Stimulated activated effector memory CD8-positive, alpha-beta T cell treated with anti-CD3 and anti-CD28 coated beads, Interleukin-12 subunit alpha, Interleukin-12 subunit beta, amount 100 ng/mL, for 72 hours (primary cell): ENCODE data around the gene VEZT.
"Not testable (repeated sequence)": the region's sequence is repeated elsewhere in the genome, so short reads cannot be mapped to it uniquely, and the experiment has no call there.

ENCODE experiments used
- ATAC-seq: fragments of 150-1000 bp; cut with Tn5 transposase; 2 replicates; pipeline ENCODE4 v1.10.0; 2021
- DNase-seq, 2 donors: peaks; one replicate each; pipeline ENCODE4 v3.0.0; 2021 to 2022; ENCODE audit warnings: low spot score in 2 of 2
- H3K27ac Mint-ChIP-seq: one replicate; pipeline ENCODE4 v1.8.0; 2022; ENCODE audit warnings: mild to moderate bottlenecking, mixed read lengths
- H3K36me3 Mint-ChIP-seq: one replicate; pipeline ENCODE4 v1.8.0; 2022; ENCODE audit warnings: mild to moderate bottlenecking, mixed read lengths
- H3K4me1 Mint-ChIP-seq: one replicate; pipeline ENCODE4 v1.8.0; 2022; ENCODE audit warnings: mixed read lengths
- H3K4me3 Mint-ChIP-seq: one replicate; pipeline ENCODE4 v1.8.0; 2022; ENCODE audit warnings: mild to moderate bottlenecking, mixed read lengths
- H3K9me3 Mint-ChIP-seq: one replicate; pipeline ENCODE4 v1.8.0; 2022; ENCODE audit warnings: mixed read lengths

Gene VEZT

GRCh38 chr12:95227818-95228356 is 10.3 kb downstream of the VEZT start:
- H3K27ac Mint-ChIP-seq, result no peak overlapping the region
- no peaks in the 10 kb centered on the region for H3K9me3 Mint-ChIP-seq
- DNase-seq (no peak), ATAC-seq (no peak)
- no peak overlapping the region for H3K4me3 Mint-ChIP-seq
- peaks cover 26% of the 10 kb centered on the region for H3K4me1 Mint-ChIP-seq
- H3K36me3 Mint-ChIP-seq, result peaks cover 24% of the 10 kb centered on the region

DNA sequence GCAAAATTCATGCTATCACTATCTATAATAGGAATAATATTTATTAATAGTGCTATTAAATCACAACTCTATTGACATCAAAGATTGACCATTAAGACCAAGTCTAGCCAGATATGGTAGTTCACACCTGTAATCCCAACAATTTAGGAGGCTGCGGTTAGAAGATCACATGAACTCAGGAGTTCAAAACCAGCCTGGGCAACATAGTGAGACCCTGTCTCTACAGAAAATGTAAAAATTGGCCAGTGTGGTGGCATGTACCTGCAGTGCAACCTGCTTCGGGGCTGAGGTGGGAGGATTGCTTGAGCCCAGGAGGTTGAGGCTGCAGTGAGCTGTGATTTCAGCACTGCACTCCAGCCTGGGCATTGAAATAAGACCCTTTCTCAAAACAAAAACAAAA is 11.0 kb downstream of the VEZT start:
- DNase-seq (no peak), ATAC-seq (no peak)
- Mint-ChIP-seq H3K9me3 (no peaks in the 10 kb centered on the region), H3K27ac (no peak overlapping the region), H3K36me3 (peaks cover 24% of the 10 kb centered on the region), H3K4me1 (peaks cover 26% of the 10 kb centered on the region), H3K4me3 (no peak overlapping the region)

- H3K4me1 Mint-ChIP-seq, result peaks cover 20% of the 10 kb centered on the region
- no peak for DNase-seq
Observed at GRCh38 chr12:95229636-95230035, 12.0 kb downstream of the VEZT start.

GRCh38 chr12:95230313-95230712 is 12.7 kb downstream of the VEZT start:
- DNase-seq, result no peak
- Mint-ChIP-seq H3K4me1 (peaks cover 14% of the 10 kb centered on the region), H3K4me3 (no peak overlapping the region), H3K27ac (no peak overlapping the region), H3K36me3 (peaks cover 23% of the 10 kb centered on the region), H3K9me3 (no peaks in the 10 kb centered on the region)
- ATAC-seq, result no peak

More at GRCh38 chr12:95229636-95230035, 12.0 kb downstream of the VEZT start:
- Mint-ChIP-seq H3K36me3 (peaks cover 28% of the 10 kb centered on the region), H3K4me3 (no peak overlapping the region), H3K9me3 (no peaks in the 10 kb centered on the region), H3K27ac (no peak overlapping the region)
- ATAC-seq, result no peak

- peaks cover 13% of the 10 kb centered on the region for H3K4me1 Mint-ChIP-seq
- no peak overlapping the region for H3K4me3 Mint-ChIP-seq
- ATAC-seq, result no peak
- H3K36me3 Mint-ChIP-seq, result peaks cover 14% of the 10 kb centered on the region
- H3K9me3 Mint-ChIP-seq, result no peaks in the 10 kb centered on the region
- no peak for DNase-seq
- no peak overlapping the region for H3K27ac Mint-ChIP-seq
Observed at GRCh38 chr12:95231190-95231589, 13.6 kb downstream of the VEZT start.

GRCh38 chr12:95234187-95234586 is 16.6 kb downstream of the VEZT start:
- not testable (repeated sequence) for H3K9me3 Mint-ChIP-seq, H3K4me1 Mint-ChIP-seq, ATAC-seq, DNase-seq, H3K4me3 Mint-ChIP-seq, H3K36me3 Mint-ChIP-seq, H3K27ac Mint-ChIP-seq

- ATAC-seq, H3K4me3 Mint-ChIP-seq, H3K27ac Mint-ChIP-seq, DNase-seq, H3K9me3 Mint-ChIP-seq: not testable (repeated sequence)
- Mint-ChIP-seq H3K4me1 (peaks cover 17% of the 10 kb centered on the region), H3K36me3 (peaks cover 13% of the 10 kb centered on the region)
Observed at GRCh38 chr12:95235621-95236020, 18.0 kb downstream of the VEZT start.

DNA sequence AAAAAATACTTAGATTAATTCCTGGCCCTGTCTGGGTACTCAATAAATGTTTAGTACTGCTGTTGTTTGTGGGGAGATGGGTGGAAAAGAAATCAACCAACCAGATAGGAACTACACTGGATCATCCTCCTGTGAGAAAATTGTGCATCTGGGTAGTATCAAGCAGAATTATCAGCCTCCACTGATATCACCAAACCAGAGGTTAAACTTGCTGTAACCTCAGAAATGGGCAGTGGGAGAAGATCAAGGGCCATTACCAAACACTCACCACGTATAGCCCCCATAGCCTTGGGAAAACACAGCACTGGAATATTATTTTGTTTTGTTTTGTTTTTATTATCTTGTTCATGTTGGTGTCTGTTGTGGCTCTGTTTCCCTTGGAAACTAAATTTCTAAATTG is 19.7 kb downstream of the VEZT start:
- Mint-ChIP-seq H3K9me3 (no peaks in the 10 kb centered on the region), H3K36me3 (peaks cover 30% of the 10 kb centered on the region), H3K27ac (no peak overlapping the region), H3K4me3 (no peak overlapping the region), H3K4me1 (peaks cover 15% of the 10 kb centered on the region)
- DNase-seq (no peak), ATAC-seq (no peak)

- H3K4me3 Mint-ChIP-seq, result no peak overlapping the region
- no peak for DNase-seq
- peaks cover 38% of the 10 kb centered on the region for H3K36me3 Mint-ChIP-seq
- no peaks in the 10 kb centered on the region for H3K9me3 Mint-ChIP-seq
- no peak overlapping the region for H3K27ac Mint-ChIP-seq
- ATAC-seq, result no peak
- H3K4me1 Mint-ChIP-seq, result peaks cover 11% of the 10 kb centered on the region
Observed at GRCh38 chr12:95238150-95238549, 20.5 kb downstream of the VEZT start.

DNA sequence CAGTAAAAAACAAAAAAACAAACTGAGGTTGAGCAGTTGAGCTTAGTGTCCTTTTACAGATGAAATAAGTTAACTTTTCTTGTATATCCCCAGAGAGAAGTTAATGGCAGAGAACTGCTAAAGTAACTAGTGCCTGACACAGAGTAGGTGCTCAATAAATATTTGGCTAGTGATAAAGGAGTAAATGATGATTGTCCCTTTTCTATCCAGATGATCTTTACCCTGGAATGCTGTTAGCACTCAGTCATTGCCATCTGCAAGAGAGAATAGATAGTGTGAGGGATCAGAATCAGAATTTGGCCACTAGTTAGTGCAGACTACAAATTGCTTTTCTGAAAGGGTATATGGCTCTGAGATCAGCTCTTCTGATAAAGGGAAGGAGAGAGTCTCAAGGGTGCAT is 21.6 kb downstream of the VEZT start:
- DNase-seq (no peak), ATAC-seq (no peak)
- peaks cover 45% of the 10 kb centered on the region for H3K36me3 Mint-ChIP-seq
- H3K27ac Mint-ChIP-seq, result peak overlapping the region; percentile 77
- H3K4me1 Mint-ChIP-seq, result peaks cover 11% of the 10 kb centered on the region
- no peak overlapping the region for H3K4me3 Mint-ChIP-seq
- no peaks in the 10 kb centered on the region for H3K9me3 Mint-ChIP-seq

GRCh38 chr12:95239835-95240234 is 22.2 kb downstream of the VEZT start:
- H3K4me3 Mint-ChIP-seq, H3K9me3 Mint-ChIP-seq, ATAC-seq, DNase-seq: not testable (repeated sequence)
- H3K4me1 Mint-ChIP-seq, result peaks cover 11% of the 10 kb centered on the region
- peak overlapping the region; percentile 77 for H3K27ac Mint-ChIP-seq
- H3K36me3 Mint-ChIP-seq, result peaks cover 44% of the 10 kb centered on the region

DNA sequence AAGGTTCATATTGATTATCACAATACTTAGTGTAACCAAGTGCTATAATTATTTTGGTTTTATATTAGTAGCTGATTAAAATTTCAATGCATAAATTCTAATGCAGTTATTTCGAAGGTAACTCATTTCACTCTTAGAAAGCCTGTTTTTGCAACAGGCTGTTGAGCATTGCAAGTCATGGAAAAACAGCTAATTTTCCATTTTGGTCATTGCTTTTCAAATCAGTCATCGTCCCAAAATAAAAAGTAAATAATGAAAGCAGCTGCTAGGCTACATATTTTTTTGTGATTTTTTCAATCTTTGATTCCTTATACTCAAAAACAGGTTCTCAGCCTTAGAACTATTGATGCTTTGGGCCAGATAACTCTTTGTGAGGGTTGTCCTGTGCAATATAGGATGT is 22.9 kb downstream of the VEZT start:
- ATAC-seq, result no peak
- Mint-ChIP-seq H3K36me3 (peaks cover 47% of the 10 kb centered on the region), H3K9me3 (no peaks in the 10 kb centered on the region), H3K27ac (peak overlapping the region; percentile 34), H3K4me3 (no peak overlapping the region), H3K4me1 (peaks cover 11% of the 10 kb centered on the region)
- DNase-seq, result no peak

DNA sequence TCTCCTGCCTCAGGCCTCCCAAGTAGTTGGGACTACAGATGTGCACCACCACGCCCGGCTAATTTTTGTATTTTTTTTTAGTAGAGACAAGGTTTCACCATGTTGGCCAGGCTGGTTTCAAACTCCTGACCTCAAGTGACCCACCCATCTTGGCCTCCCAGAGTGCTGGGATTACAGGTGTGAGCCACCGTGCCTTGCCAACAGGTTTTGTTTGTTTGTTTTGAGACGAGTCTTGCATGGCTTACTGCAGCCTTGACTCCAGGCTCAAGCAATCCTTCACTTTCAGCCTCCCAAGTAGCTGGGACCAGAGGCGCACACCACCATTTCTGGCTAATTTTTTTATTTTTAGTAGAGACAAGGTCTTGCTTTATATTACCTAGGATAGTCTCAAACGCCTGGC is 23.5 kb downstream of the VEZT start:
- H3K27ac Mint-ChIP-seq, result peak overlapping the region; percentile 34
- peaks cover 11% of the 10 kb centered on the region for H3K4me1 Mint-ChIP-seq
- not testable (repeated sequence) for DNase-seq, ATAC-seq, H3K4me3 Mint-ChIP-seq, H3K9me3 Mint-ChIP-seq
- H3K36me3 Mint-ChIP-seq, result peaks cover 47% of the 10 kb centered on the region

GRCh38 chr12:95241761-95242506 is 24.3 kb downstream of the VEZT start:
- H3K4me3 Mint-ChIP-seq, result no peak overlapping the region
- no peak overlapping the region for H3K27ac Mint-ChIP-seq
- peaks cover 11% of the 10 kb centered on the region for H3K4me1 Mint-ChIP-seq
- peaks cover 47% of the 10 kb centered on the region for H3K36me3 Mint-ChIP-seq
- H3K9me3 Mint-ChIP-seq, result no peaks in the 10 kb centered on the region
- DNase-seq (no peak), ATAC-seq (no peak)

GRCh38 chr12:95243497-95244183 is 26.0 kb downstream of the VEZT start:
- H3K36me3 Mint-ChIP-seq, result peaks cover 47% of the 10 kb centered on the region
- no peak overlapping the region for H3K27ac Mint-ChIP-seq
- H3K4me3 Mint-ChIP-seq, result no peak overlapping the region
- H3K4me1 Mint-ChIP-seq, result peaks cover 15% of the 10 kb centered on the region
- H3K9me3 Mint-ChIP-seq, result no peaks in the 10 kb centered on the region
- no peak for DNase-seq
- ATAC-seq, result no peak

GRCh38 chr12:95244350-95244749 is 26.7 kb downstream of the VEZT start:
- H3K4me1 Mint-ChIP-seq, result peaks cover 13% of the 10 kb centered on the region
- DNase-seq (no peak), ATAC-seq (no peak)
- peaks cover 47% of the 10 kb centered on the region for H3K36me3 Mint-ChIP-seq
- H3K4me3 Mint-ChIP-seq, result no peak overlapping the region
- no peaks in the 10 kb centered on the region for H3K9me3 Mint-ChIP-seq
- no peak overlapping the region for H3K27ac Mint-ChIP-seq
